Measurements from ENCODE around the gene PRSS36.
"Not testable (repeated sequence)": the region's sequence is repeated elsewhere in the genome, so short reads cannot be mapped to it uniquely, and the experiment has no call there.

The PRSS36 gene

DNA sequence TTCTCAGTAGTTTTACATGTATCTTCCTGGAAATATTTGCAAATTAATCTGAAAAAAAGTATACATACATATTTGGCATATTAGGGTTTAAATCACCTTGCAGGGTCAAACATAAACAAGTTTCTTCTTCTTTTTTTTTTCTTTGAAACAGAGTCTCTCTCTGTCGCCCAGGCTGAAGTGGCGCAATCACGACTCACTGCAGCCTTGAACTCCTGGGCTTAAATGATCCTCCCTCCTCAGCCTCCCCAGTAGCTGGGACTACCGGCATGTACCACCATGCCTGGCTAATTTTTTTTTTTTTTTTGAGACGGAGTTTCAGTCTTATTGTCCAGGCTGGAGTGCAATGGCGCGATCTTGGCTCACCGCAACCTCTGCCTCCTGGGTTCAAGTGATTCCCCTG, 17.4 kb upstream of the PRSS36 start:
- H3K4me3 ChIP-seq (replicated peaks; ENCODE audit: low read depth, low read length): no peak overlapping the region
- DNase-seq (ENCODE audit: extremely low read depth, insufficient read length): no peak
- no peaks in the 10 kb centered on the region for H3K27me3 ChIP-seq (replicated peaks; ENCODE audit: control insufficient read depth, insufficient read depth, low read length)
- TF ChIP-seq, protein P1, sequence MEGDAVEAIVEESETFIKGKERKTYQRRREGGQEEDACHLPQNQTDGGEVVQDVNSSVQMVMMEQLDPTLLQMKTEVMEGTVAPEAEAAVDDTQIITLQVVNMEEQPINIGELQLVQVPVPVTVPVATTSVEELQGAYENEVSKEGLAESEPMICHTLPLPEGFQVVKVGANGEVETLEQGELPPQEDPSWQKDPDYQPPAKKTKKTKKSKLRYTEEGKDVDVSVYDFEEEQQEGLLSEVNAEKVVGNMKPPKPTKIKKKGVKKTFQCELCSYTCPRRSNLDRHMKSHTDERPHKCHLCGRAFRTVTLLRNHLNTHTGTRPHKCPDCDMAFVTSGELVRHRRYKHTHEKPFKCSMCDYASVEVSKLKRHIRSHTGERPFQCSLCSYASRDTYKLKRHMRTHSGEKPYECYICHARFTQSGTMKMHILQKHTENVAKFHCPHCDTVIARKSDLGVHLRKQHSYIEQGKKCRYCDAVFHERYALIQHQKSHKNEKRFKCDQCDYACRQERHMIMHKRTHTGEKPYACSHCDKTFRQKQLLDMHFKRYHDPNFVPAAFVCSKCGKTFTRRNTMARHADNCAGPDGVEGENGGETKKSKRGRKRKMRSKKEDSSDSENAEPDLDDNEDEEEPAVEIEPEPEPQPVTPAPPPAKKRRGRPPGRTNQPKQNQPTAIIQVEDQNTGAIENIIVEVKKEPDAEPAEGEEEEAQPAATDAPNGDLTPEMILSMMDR (IDR thresholded peaks at IDR 0.05; ENCODE audit: insufficient read depth, low read length, poor library complexity, severe bottlenecking): no peak
- H3K36me3 ChIP-seq (ENCODE audit: control insufficient read depth, insufficient read depth, low read length): no peaks in the 10 kb centered on the region

DNA sequence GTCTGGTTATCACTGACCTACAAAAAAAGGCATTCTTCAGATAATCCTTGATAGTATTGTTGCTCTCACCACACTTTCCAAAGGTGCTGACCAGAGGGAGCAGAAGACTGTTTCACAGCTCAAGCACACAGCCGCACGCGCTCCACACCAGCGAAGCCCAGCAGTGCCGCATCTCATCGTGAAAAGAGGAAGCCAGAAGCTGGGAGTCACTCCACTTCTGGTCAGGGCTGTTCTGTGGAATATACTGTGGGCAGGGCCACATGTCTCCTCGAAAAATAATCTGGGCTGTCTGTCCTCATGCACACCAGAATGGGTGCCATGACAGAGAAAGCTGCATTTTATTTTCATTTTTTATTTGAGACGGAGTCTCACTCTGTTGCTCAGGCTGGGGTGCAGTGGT, 7.3 kb upstream of the PRSS36 start:
- Histone ChIP-seq H3K27me3 (replicated peaks; ENCODE audit: control insufficient read depth, insufficient read depth, low read length) (no peaks in the 10 kb centered on the region), H3K4me3 (replicated peaks; ENCODE audit: low read depth, low read length) (no peak overlapping the region; the same call in 1 of the 2 replicates), H3K36me3 (ENCODE audit: control insufficient read depth, insufficient read depth, low read length) (no peaks in the 10 kb centered on the region)
- TF ChIP-seq, protein P1 (IDR thresholded peaks at IDR 0.05; ENCODE audit: insufficient read depth, low read length, poor library complexity, severe bottlenecking): no peak
- no peak for DNase-seq (ENCODE audit: extremely low read depth, insufficient read length)

DNA sequence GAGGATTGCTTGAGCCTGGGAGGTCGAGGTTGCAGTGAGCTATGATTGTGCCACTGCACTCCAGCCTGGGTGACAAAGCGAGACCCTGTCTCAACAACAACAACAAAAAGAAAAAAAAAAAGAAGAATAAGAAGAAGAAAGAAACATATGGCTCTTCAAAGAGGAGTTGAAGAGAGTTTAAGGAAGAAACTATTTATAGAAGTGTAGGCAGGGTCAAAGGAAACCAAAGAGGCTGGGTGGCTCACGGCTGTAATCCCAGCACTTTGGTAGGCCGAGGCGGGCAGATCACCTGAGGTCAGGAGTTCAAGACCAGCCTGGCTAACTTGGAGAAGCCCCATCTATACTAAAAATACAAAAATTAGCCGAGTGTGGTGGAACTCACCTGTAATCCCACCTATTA, 1.1 kb upstream of the PRSS36 start:
- H3K36me3 ChIP-seq (ENCODE audit: control insufficient read depth, insufficient read depth, low read length); H3K4me3 ChIP-seq (replicated peaks; ENCODE audit: low read depth, low read length); DNase-seq (ENCODE audit: extremely low read depth, insufficient read length); H3K27me3 ChIP-seq (replicated peaks; ENCODE audit: control insufficient read depth, insufficient read depth, low read length): not testable (repeated sequence)

DNA sequence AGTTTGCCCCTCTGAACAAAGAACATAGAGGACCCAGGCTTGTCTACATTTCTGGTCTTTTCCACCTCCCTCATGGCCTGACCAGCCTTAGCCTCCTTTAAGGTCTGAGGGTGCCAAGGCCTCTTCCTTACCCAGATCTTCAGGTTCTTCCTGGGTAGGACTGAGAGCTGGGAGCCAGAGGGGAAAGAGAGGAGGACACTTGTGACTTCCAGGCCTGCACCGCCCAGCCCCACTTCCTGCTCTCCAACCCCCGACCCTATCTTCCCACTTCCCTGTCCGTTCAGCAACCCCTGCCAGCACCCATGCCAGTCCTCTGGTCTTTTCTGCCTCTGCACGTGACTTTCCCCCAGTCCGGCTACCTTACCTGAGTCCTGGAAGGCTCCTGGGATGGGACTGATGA, 534 bp downstream of the PRSS36 start:
- no peak overlapping the region for H3K4me3 ChIP-seq (replicated peaks; ENCODE audit: low read depth, low read length)
- TF ChIP-seq, protein P1 (IDR thresholded peaks at IDR 0.05; ENCODE audit: insufficient read depth, low read length, poor library complexity, severe bottlenecking): no peak
- H3K27me3 ChIP-seq (replicated peaks; ENCODE audit: control insufficient read depth, insufficient read depth, low read length): no peaks in the 10 kb centered on the region
- no peak for DNase-seq (ENCODE audit: extremely low read depth, insufficient read length)
- no peaks in the 10 kb centered on the region for H3K36me3 ChIP-seq (ENCODE audit: control insufficient read depth, insufficient read depth, low read length)

DNA sequence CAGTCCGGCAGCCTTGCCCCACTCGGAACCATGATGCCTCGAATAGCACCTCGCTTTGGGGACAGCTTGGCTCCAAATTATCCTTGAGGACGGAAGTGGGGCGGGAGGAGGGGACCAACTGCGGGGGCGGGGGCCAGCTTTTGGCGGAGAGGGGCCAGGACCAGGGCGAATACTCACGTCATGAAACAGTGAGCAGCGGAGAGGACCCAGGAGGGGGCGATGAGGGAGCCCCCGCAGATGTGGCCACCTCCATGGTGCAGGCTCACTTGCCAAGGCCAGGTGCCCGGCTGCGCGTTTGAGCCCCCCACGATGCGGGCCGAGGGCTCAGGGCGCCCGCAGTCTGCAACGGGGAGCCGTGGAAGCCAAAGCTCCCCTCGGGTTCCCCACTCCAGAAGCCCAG, 970 bp downstream of the PRSS36 start:
- Histone ChIP-seq H3K4me3 (replicated peaks; ENCODE audit: low read depth, low read length) (no peak overlapping the region), H3K36me3 (ENCODE audit: control insufficient read depth, insufficient read depth, low read length) (no peaks in the 10 kb centered on the region), H3K27me3 (replicated peaks; ENCODE audit: control insufficient read depth, insufficient read depth, low read length) (no peaks in the 10 kb centered on the region)
- DNase-seq (ENCODE audit: extremely low read depth, insufficient read length): no peak
- TF ChIP-seq, protein P1 (IDR thresholded peaks at IDR 0.05; ENCODE audit: insufficient read depth, low read length, poor library complexity, severe bottlenecking): no peak

DNA sequence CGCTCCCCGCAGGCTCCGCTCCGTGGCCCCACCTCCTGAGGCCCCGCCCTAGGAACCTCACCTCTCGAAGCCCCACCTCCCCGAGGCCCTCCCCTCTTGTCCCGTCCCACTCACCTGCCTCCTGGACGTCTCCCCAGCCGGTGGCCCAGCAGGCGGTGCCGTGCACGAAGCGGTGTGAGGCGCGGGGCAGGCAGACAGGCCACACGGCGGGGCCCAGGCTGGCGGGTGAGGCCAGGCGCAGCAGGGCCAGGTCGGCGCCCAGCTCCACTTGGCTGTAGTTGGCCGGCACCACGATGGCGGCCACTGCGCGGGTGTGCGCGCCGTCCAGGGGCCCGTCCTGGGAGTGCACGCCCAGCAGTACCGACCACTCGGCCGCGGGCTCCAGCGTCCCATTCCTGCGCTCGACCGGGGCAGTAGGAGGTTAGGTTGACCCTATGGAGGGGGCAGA, 1.6 kb downstream of the PRSS36 start:
- DNase-seq (ENCODE audit: extremely low read depth, insufficient read length): no peak
- H3K4me3 ChIP-seq (replicated peaks; ENCODE audit: low read depth, low read length): no peak overlapping the region
- TF ChIP-seq, protein P1 (IDR thresholded peaks at IDR 0.05; ENCODE audit: insufficient read depth, low read length, poor library complexity, severe bottlenecking): no peak

More for the DNA sequence above, 1.6 kb downstream of the PRSS36 start:
- no peaks in the 10 kb centered on the region for H3K36me3 ChIP-seq (ENCODE audit: control insufficient read depth, insufficient read depth, low read length)
- H3K27me3 ChIP-seq (replicated peaks; ENCODE audit: control insufficient read depth, insufficient read depth, low read length): no peaks in the 10 kb centered on the region

Data from GM06990 (cell line).